GM13976 (cell line): ENCODE results near the gene EFCAB11.

Experiments
- DNase-seq: peaks from one replicate; pipeline ENCODE4 v3.0.0; 2012; ENCODE audit warnings: low spot score
- in situ Hi-C: fragments of 300-500 bp; cut with MboI; formaldehyde crosslinking; loops from one replicate; pipeline ENCODE4 v1.12.0; 2022; ENCODE audit warnings: low sequenced_read_pairs, mixed read lengths, inconsistent platforms; ENCODE audit not compliant: unreplicated experiment
- TF ChIP-seq, protein P1 (sequence below): IDR thresholded peaks from 2 replicates; pipeline ENCODE4 v1.5.1; 2012; ENCODE audit warnings: borderline replicate concordance, mild to moderate bottlenecking; ENCODE audit not compliant: insufficient read depth; ENCODE audit errors: extremely low read depth, missing control alignments, control extremely low read depth

Gene EFCAB11

DNA sequence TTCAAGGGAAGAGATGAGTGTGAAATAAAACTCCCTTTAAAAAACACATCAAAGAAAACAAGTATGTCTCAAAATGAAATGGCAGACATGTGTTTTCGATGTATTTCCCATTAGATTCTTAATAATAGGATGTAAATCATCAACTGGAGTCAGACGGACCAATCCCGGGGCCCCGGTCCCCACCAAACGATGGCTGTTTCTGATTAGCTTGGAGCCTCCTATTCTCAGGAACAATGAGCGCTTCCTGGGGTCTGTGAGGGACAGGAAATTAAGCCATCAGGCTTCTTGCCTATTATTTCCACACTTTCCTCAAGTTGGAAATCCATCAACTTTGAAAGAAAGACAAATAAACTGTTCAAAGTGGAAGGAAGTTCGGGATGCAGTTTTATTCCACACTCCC, 179.4 kb downstream of the EFCAB11 start:
- in situ Hi-C loops, result no loop called here

DNA sequence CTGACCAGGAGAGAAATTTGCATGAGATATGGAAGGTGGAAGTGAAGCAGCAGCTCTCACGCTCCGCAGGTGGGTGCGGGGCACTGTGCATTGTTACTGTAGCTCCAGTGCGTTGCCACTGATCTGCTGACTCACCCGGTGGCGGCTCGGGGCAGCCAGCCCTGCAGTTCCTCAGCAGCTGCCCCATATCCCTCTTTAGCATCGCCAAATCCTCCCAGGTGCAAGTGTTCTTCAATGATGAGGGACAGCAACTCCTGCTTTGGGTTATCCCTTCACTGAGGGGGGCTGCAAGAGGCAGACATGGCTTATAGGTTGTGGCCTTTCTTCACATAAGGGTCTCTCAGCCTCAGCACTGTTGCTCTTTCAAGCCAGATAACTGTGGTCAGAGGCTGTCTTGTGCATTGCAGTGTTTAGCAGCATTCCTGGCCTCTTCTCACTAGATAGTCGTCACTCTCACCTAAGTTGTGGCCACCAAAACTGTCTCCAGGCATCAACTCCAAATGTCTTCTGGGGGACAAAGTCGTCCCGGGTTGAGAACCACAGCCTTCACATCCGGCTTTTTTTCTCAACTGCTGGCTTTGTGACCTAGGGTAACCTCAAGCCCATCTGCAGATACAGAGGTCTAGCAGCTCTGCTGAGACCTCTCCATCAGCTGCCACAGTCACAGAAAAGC, 180.8 kb downstream of the EFCAB11 start:
- TF ChIP-seq, protein P1, sequence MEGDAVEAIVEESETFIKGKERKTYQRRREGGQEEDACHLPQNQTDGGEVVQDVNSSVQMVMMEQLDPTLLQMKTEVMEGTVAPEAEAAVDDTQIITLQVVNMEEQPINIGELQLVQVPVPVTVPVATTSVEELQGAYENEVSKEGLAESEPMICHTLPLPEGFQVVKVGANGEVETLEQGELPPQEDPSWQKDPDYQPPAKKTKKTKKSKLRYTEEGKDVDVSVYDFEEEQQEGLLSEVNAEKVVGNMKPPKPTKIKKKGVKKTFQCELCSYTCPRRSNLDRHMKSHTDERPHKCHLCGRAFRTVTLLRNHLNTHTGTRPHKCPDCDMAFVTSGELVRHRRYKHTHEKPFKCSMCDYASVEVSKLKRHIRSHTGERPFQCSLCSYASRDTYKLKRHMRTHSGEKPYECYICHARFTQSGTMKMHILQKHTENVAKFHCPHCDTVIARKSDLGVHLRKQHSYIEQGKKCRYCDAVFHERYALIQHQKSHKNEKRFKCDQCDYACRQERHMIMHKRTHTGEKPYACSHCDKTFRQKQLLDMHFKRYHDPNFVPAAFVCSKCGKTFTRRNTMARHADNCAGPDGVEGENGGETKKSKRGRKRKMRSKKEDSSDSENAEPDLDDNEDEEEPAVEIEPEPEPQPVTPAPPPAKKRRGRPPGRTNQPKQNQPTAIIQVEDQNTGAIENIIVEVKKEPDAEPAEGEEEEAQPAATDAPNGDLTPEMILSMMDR, result no peak
- in situ Hi-C loops, result loop anchor here (25.0 kb wide), 1 partner anchor 736 kb away; no protein-coding TSS in a partner anchor

More for the DNA sequence above, 179.4 kb downstream of the EFCAB11 start:
- TF ChIP-seq, protein P1, result no peak
- DNase-seq, result no peak

DNA sequence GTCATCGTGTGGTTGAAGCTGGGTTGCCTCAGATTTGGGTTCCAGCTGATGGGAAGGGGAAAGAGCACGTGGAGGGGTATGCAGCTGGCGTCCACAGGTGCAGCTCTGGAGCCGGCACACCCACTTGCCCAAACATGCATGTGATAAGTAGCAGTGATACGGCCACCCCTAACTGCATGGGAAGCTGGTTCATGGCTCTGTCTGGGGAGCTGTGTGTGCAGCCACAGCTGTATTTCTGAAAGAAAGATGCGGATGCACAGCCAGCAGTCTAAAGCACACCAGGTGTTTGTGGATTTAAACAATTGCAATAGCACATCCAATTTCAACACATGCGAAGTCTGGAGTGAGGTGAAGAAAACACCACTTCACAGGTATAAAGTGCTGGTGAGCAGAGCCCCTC, 181.4 kb downstream of the EFCAB11 start:
- DNase-seq, result peak; percentile 34
- TF ChIP-seq, protein P1, result no peak
- in situ Hi-C loops, result loop anchor here (25.0 kb wide), 1 partner anchor 736 kb away; no protein-coding TSS in a partner anchor

More for the DNA sequence above, 180.8 kb downstream of the EFCAB11 start:
- peak; percentile 55 for DNase-seq

DNA sequence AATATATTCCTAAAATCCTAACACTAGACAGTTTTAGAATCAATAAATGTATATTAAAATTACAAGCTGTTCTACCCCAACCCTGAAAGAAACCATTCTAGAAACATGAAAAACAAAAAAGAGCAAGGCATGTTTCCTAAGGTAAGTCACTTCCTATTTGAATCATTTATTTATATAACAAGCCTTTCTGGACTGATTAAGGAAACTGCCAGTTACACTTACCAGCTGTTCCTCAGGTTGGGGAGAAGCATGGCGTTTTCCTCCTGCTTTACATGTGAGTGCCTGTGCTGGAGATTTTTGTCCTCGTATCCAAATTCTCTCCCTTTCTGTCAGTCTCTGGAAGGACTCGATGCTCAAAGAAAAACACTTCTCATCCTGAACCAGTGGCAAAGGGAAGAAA, 183.3 kb downstream of the EFCAB11 start:
- no peak for DNase-seq
- TF ChIP-seq, protein P1, result no peak
- in situ Hi-C loops, result loop anchor here (25.0 kb wide), 1 partner anchor 734 kb away; no protein-coding TSS in a partner anchor

DNA sequence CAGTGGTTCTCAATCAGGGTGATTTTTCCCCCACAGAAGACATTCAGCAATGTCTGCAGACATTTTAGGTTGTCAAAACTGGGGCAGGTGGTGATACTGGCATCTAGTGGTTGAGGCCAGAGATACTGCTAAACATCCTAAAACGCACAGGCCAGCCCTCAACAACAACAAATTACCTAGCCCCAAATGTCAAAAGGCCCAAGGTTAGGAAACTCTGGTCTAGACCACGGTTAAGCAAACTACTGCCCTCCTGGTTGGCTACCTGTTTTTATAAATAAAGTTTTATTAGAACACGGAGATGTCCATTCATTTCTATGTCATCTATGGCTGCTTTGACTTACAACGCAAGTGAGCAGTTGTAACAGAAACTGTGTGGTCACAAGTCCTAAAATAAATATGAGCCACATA, 186.7 kb downstream of the EFCAB11 start:
- in situ Hi-C loops, result loop anchor here (25.0 kb wide), 1 partner anchor 731 kb away; no protein-coding TSS in a partner anchor

DNA sequence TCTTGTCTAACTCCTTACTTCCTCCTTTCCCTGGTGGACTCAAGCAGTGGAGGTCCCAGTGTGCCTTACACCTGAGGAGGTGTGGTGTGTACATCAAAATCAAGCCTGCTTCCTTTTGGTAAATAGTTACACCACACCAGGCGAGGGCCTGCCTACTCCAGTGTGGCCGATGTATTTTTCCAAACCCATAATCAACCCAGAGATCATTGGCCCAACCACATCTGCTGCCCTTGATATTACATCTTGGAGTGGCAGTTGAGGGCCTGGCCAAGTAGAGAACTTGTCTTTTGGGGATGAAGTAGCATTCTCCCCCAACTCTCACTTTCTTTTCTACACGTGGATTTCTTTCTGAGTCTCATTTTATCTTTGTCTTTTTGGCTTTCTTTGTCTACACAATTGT, 187.4 kb downstream of the EFCAB11 start:
- in situ Hi-C loops, result loop anchor here (25.0 kb wide), 1 partner anchor 730 kb away; no protein-coding TSS in a partner anchor
- TF ChIP-seq, protein P1, result no peak

More for the DNA sequence above, 186.7 kb downstream of the EFCAB11 start:
- DNase-seq, result peak; percentile 43
- TF ChIP-seq, protein P1, result peak; percentile 48

More for the DNA sequence above, 187.4 kb downstream of the EFCAB11 start:
- no peak for DNase-seq
